Subcutaneous abdominal adipose tissue (tissue), 5 donors: ENCODE measurements around the gene PTHLH.

Experiments
- H3K27ac ChIP-seq: one replicate; pipeline ENCODE4 v1.7.0; 2013; ENCODE audit warnings: low read depth, mild to moderate bottlenecking, inconsistent platforms, low read length, moderate library complexity
- H3K27me3 ChIP-seq, 5 donors: one replicate each; pipeline ENCODE4 v1.7.0; 2013; ENCODE audit warnings: low read length in 5 of 5, inconsistent platforms in 1 of 5; ENCODE audit not compliant: control insufficient read depth in 5 of 5, insufficient read depth in 4 of 5
- H3K36me3 ChIP-seq, 5 donors: one replicate each; pipeline ENCODE4 v1.7.0; 2013; ENCODE audit warnings: low read length in 5 of 5; ENCODE audit not compliant: control insufficient read depth in 5 of 5, insufficient read depth in 5 of 5
- H3K4me1 ChIP-seq, 5 donors: one replicate each; pipeline ENCODE4 v1.7.0; 2013; ENCODE audit warnings: low read length in 5 of 5, mild to moderate bottlenecking in 3 of 5, moderate library complexity in 1 of 5; ENCODE audit not compliant: control insufficient read depth in 5 of 5, insufficient read depth in 5 of 5
- H3K4me3 ChIP-seq, 5 donors: one replicate each; pipeline ENCODE4 v1.7.0; 2013; ENCODE audit warnings: low read length in 5 of 5, low read depth in 1 of 5
- H3K9ac ChIP-seq, 5 donors: one replicate each; pipeline ENCODE4 v1.7.0; 2013; ENCODE audit warnings: low read length in 5 of 5, mild to moderate bottlenecking in 4 of 5, moderate library complexity in 3 of 5
- H3K9me3 ChIP-seq, 5 donors: one replicate each; pipeline ENCODE4 v1.7.0; 2013; ENCODE audit warnings: low read length in 5 of 5; ENCODE audit not compliant: control insufficient read depth in 5 of 5
- donor health status: healthy.
- donor health status: healthy.
- donor health status: healthy.
- donor health status: healthy.
- donor health status: healthy.

PTHLH gene

GRCh38 chr12:27952510-27952909, 20.0 kb downstream of the PTHLH start:
- Histone ChIP-seq H3K9me3 (no peaks in the 10 kb centered on the region), H3K4me1 (no peaks in the 10 kb centered on the region), H3K27me3 (no peaks in the 10 kb centered on the region), H3K36me3 (no peaks in the 10 kb centered on the region), H3K4me3 (no peak overlapping the region), H3K9ac (no peak overlapping the region), H3K27ac (no peak overlapping the region)

- Histone ChIP-seq H3K36me3 (no peaks in the 10 kb centered on the region), H3K4me1 (no peaks in the 10 kb centered on the region), H3K4me3 (no peak overlapping the region), H3K9ac (no peak overlapping the region), H3K9me3 (no peaks in the 10 kb centered on the region), H3K27me3 (no peaks in the 10 kb centered on the region), H3K27ac (no peak overlapping the region)
These were observed 20.6 kb downstream of the PTHLH start for GRCh38 chr12:27951898-27952297.

- Histone ChIP-seq H3K4me3 (no peak overlapping the region), H3K4me1 (no peaks in the 10 kb centered on the region), H3K27me3 (no peaks in the 10 kb centered on the region), H3K36me3 (no peaks in the 10 kb centered on the region), H3K9me3 (no peaks in the 10 kb centered on the region), H3K27ac (no peak overlapping the region), H3K9ac (no peak overlapping the region)
These were observed 26.1 kb downstream of the PTHLH start for GRCh38 chr12:27946421-27946820.

- peaks cover 0 to 5% (median 0%) of the 10 kb centered on the region in 5 donors for H3K4me1 ChIP-seq
- H3K9me3 ChIP-seq: no peaks in the 10 kb centered on the region
These were observed 31.7 kb downstream of the PTHLH start for GRCh38 chr12:27940756-27941402.

GRCh38 chr12:27940245-27940644, 32.3 kb downstream of the PTHLH start:
- H3K9me3 ChIP-seq: no peaks in the 10 kb centered on the region
- H3K4me1 ChIP-seq: peaks cover 0 to 5% (median 0%) of the 10 kb centered on the region in 5 donors
- no peaks in the 10 kb centered on the region for H3K27me3 ChIP-seq
- no peak overlapping the region for H3K4me3 ChIP-seq
- H3K27ac ChIP-seq: no peak overlapping the region
- no peaks in the 10 kb centered on the region for H3K36me3 ChIP-seq
- H3K9ac ChIP-seq: no peak overlapping the region

More at GRCh38 chr12:27940756-27941402, 31.7 kb downstream of the PTHLH start:
- H3K4me3 ChIP-seq: no peak overlapping the region
- no peaks in the 10 kb centered on the region for H3K36me3 ChIP-seq
- no peaks in the 10 kb centered on the region for H3K27me3 ChIP-seq
- H3K27ac ChIP-seq: peak overlapping the region; percentile 52
- no peak overlapping the region for H3K9ac ChIP-seq

GRCh38 chr12:27937768-27938167, 34.8 kb downstream of the PTHLH start:
- Histone ChIP-seq H3K27me3 (no peaks in the 10 kb centered on the region), H3K4me1 (peaks cover 0 to 5% (median 0%) of the 10 kb centered on the region in 5 donors), H3K4me3 (no peak overlapping the region), H3K36me3 (no peaks in the 10 kb centered on the region), H3K9ac (no peak overlapping the region), H3K27ac (no peak overlapping the region), H3K9me3 (no peaks in the 10 kb centered on the region)

GRCh38 chr12:27936196-27936595, 36.3 kb downstream of the PTHLH start:
- H3K4me3 ChIP-seq: no peak overlapping the region
- H3K27ac ChIP-seq: no peak overlapping the region
- H3K9me3 ChIP-seq: no peaks in the 10 kb centered on the region
- peaks cover 0 to 5% (median 0%) of the 10 kb centered on the region in 5 donors for H3K4me1 ChIP-seq
- H3K36me3 ChIP-seq: no peaks in the 10 kb centered on the region
- H3K9ac ChIP-seq: no peak overlapping the region
- H3K27me3 ChIP-seq: no peaks in the 10 kb centered on the region

GRCh38 chr12:27934276-27934675, 38.3 kb downstream of the PTHLH start:
- Histone ChIP-seq H3K27ac (no peak overlapping the region), H3K9ac (no peak overlapping the region), H3K4me1 (no peaks in the 10 kb centered on the region), H3K4me3 (no peak overlapping the region), H3K27me3 (no peaks in the 10 kb centered on the region), H3K9me3 (no peaks in the 10 kb centered on the region), H3K36me3 (no peaks in the 10 kb centered on the region)

- H3K4me1 ChIP-seq: no peaks in the 10 kb centered on the region
- H3K9me3 ChIP-seq: no peaks in the 10 kb centered on the region
- H3K9ac ChIP-seq: no peak overlapping the region
- no peaks in the 10 kb centered on the region for H3K36me3 ChIP-seq
- no peak overlapping the region for H3K4me3 ChIP-seq
- no peaks in the 10 kb centered on the region for H3K27me3 ChIP-seq
- H3K27ac ChIP-seq: no peak overlapping the region
These were observed 41.1 kb downstream of the PTHLH start for GRCh38 chr12:27931390-27931789.

GRCh38 chr12:27927347-27927746, 45.2 kb downstream of the PTHLH start:
- Histone ChIP-seq H3K9me3 (no peaks in the 10 kb centered on the region), H3K4me3 (no peak overlapping the region), H3K36me3 (no peaks in the 10 kb centered on the region), H3K4me1 (peaks cover 0 to 11% (median 8%) of the 10 kb centered on the region in 5 donors), H3K27ac (no peak overlapping the region), H3K27me3 (no peaks in the 10 kb centered on the region), H3K9ac (no peak overlapping the region)
